H9 (cell line): ENCODE data around the gene UBXN7. TPM values are rescaled to one million over a fixed set of nuclear protein-coding genes. Genes with fewer than 3 reads are reported as not detected.

ENCODE experiments used
- DNase-seq: peaks from one replicate; pipeline ENCODE4 v3.0.0-alpha.2; 2017
- H2AFZ ChIP-seq: one replicate; pipeline ENCODE4 v1.6.1; 2013; ENCODE audit warnings: mild to moderate bottlenecking, low read length, control low read depth, moderate library complexity
- H2AK5ac ChIP-seq: 2 replicates; pipeline ENCODE4 v1.6.1; 2013; ENCODE audit warnings: low read length, control low read depth, mixed read lengths; ENCODE audit not compliant: insufficient read length
- H2BK120ac ChIP-seq: one replicate; pipeline ENCODE4 v1.6.1; 2013; ENCODE audit warnings: low read depth, mild to moderate bottlenecking, low read length, control low read depth, inconsistent platforms; ENCODE audit not compliant: poor library complexity, severe bottlenecking
- H2BK12ac ChIP-seq: 2 replicates; pipeline ENCODE4 v1.6.1; 2013; ENCODE audit warnings: low read length, control low read depth, mixed read lengths, low read depth; ENCODE audit not compliant: insufficient read length
- H2BK15ac ChIP-seq: 2 replicates; pipeline ENCODE4 v1.6.1; 2013; ENCODE audit warnings: low read depth, low read length, control low read depth
- H2BK20ac ChIP-seq: one replicate; pipeline ENCODE4 v1.6.1; 2013; ENCODE audit warnings: low read depth, mild to moderate bottlenecking, low read length, control low read depth, inconsistent platforms; ENCODE audit not compliant: poor library complexity, severe bottlenecking
- H2BK5ac ChIP-seq: 2 replicates; pipeline ENCODE4 v1.6.1; 2013; ENCODE audit warnings: low read length, control low read depth, mixed read lengths; ENCODE audit not compliant: insufficient read length
- H3K14ac ChIP-seq: 2 replicates; pipeline ENCODE4 v1.6.1; 2013; ENCODE audit warnings: low read length, control low read depth; ENCODE audit not compliant: insufficient read depth
- H3K18ac ChIP-seq: 2 replicates; pipeline ENCODE4 v1.6.1; 2013; ENCODE audit warnings: low read depth, mild to moderate bottlenecking, mixed read lengths, low read length, control low read depth; ENCODE audit not compliant: insufficient read length
- H3K23ac ChIP-seq: 2 replicates; pipeline ENCODE4 v1.6.1; 2013; ENCODE audit warnings: low read length, control low read depth, mixed read lengths, low read depth; ENCODE audit not compliant: insufficient read length
- H3K23me2 ChIP-seq: 2 replicates; pipeline ENCODE4 v1.6.1; 2013; ENCODE audit warnings: low read depth, mild to moderate bottlenecking, mixed read lengths, low read length, control low read depth; ENCODE audit not compliant: insufficient read length, poor library complexity, severe bottlenecking
- H3K27ac ChIP-seq: 2 replicates; pipeline ENCODE4 v1.5.1; 2013; ENCODE audit warnings: low read length, control low read depth, mixed read lengths, low read depth; ENCODE audit not compliant: insufficient read length
- H3K27me3 ChIP-seq: 2 replicates; pipeline ENCODE4 v1.6.1; 2013; ENCODE audit warnings: low read length, control low read depth, inconsistent platforms; ENCODE audit not compliant: insufficient read depth
- H3K4ac ChIP-seq: 2 replicates; pipeline ENCODE4 v1.6.1; 2013; ENCODE audit warnings: low read depth, mild to moderate bottlenecking, control low read depth, inconsistent platforms, low read length, moderate library complexity
- H3K4me1 ChIP-seq: 2 replicates; pipeline ENCODE4 v1.6.1; 2013; ENCODE audit warnings: low read length, control low read depth, inconsistent platforms; ENCODE audit not compliant: insufficient read depth
- H3K4me2 ChIP-seq: 2 replicates; pipeline ENCODE4 v1.6.1; 2013; ENCODE audit warnings: low read length, control low read depth, mixed read lengths; ENCODE audit not compliant: insufficient read length, insufficient read depth
- H3K56ac ChIP-seq: 2 replicates; pipeline ENCODE4 v1.6.1; 2013; ENCODE audit warnings: low read depth, mild to moderate bottlenecking, mixed read lengths, low read length, control low read depth; ENCODE audit not compliant: insufficient read length
- H3K79me1 ChIP-seq: 2 replicates; pipeline ENCODE4 v1.6.1; 2013; ENCODE audit warnings: low read depth, mild to moderate bottlenecking, moderate library complexity, low read length, control low read depth, inconsistent platforms; ENCODE audit not compliant: insufficient read depth, poor library complexity, severe bottlenecking
- H3K79me2 ChIP-seq: 2 replicates; pipeline ENCODE4 v1.6.1; 2013; ENCODE audit warnings: low read length, control low read depth, inconsistent platforms; ENCODE audit not compliant: insufficient read depth
- H3K9ac ChIP-seq: 2 replicates; pipeline ENCODE4 v1.6.1; 2013; ENCODE audit warnings: low read length, control low read depth, mixed read lengths; ENCODE audit not compliant: insufficient read length; ENCODE audit errors: extremely low read depth
- H3K9me3 ChIP-seq: one replicate; pipeline ENCODE4 v1.6.1; 2013; ENCODE audit warnings: low read depth, low read length, inconsistent platforms; ENCODE audit not compliant: control insufficient read depth
- H3T11ph ChIP-seq: one replicate; pipeline ENCODE4 v1.6.1; 2013; ENCODE audit warnings: mild to moderate bottlenecking, low read length, control low read depth, inconsistent platforms
- H4K20me1 ChIP-seq: one replicate; pipeline ENCODE4 v1.6.1; 2013; ENCODE audit not compliant: control insufficient read depth, insufficient read length, insufficient read depth
- H4K5ac ChIP-seq: 2 replicates; pipeline ENCODE4 v1.6.1; 2013; ENCODE audit warnings: low read depth, mild to moderate bottlenecking, mixed read lengths, low read length, control low read depth; ENCODE audit not compliant: insufficient read length
- H4K8ac ChIP-seq: replicated peaks from 2 replicates; pipeline ENCODE4 v1.6.1; 2013; ENCODE audit warnings: low read length, control low read depth, mixed read lengths, low read depth; ENCODE audit not compliant: insufficient read length
- H4K91ac ChIP-seq: 2 replicates; pipeline ENCODE4 v1.6.1; 2013; ENCODE audit warnings: low read depth, mild to moderate bottlenecking, moderate library complexity, mixed read lengths, low read length, control low read depth; ENCODE audit not compliant: insufficient read length
- H3K27ac Mint-ChIP-seq, 3 experiments: 2 replicates in 2 of 3; 3 replicates in 1 of 3; pipeline ENCODE4 v1.8.0; 2020 to 2021; ENCODE audit warnings: mixed read lengths in 3 of 3, mild to moderate bottlenecking in 1 of 3, moderate library complexity in 1 of 3
- H3K27me3 Mint-ChIP-seq: 2 replicates; pipeline ENCODE4 v1.8.0; 2021; ENCODE audit warnings: low read depth, mild to moderate bottlenecking, moderate library complexity, mixed read lengths
- H3K36me3 Mint-ChIP-seq, 3 experiments: 2 replicates in 2 of 3; 3 replicates in 1 of 3; pipeline ENCODE4 v1.8.0; 2020 to 2021; ENCODE audit warnings: low read depth in 3 of 3, mixed read lengths in 3 of 3; ENCODE audit not compliant: insufficient read depth in 1 of 3
- H3K4me1 Mint-ChIP-seq, 2 experiments: 2 replicates each; pipeline ENCODE4 v1.8.0; 2020; ENCODE audit warnings: mixed read lengths in 2 of 2
- H3K4me3 Mint-ChIP-seq, 2 experiments: 2 replicates in 1 of 2; 3 replicates in 1 of 2; pipeline ENCODE4 v1.8.0; 2020 to 2021; ENCODE audit warnings: mild to moderate bottlenecking in 2 of 2, mixed read lengths in 2 of 2, moderate library complexity in 1 of 2
- H3K9me3 Mint-ChIP-seq, 2 experiments: 2 replicates in 1 of 2; 3 replicates in 1 of 2; pipeline ENCODE4 v1.8.0; 2020; ENCODE audit warnings: mild to moderate bottlenecking in 2 of 2, mixed read lengths in 2 of 2, moderate library complexity in 1 of 2
- WGBS: extraction: QIAGEN DNeasy Blood & Tissue Kit; methylation state at CpG from one replicate; pipeline ENCODE4 v1.1.7; 2013; ENCODE audit warnings: missing lambda C conversion rate, low lambda C conversion rate, mixed read lengths; ENCODE audit not compliant: insufficient read length; ENCODE audit errors: extremely low coverage; 5-methylcytosine and 5-hydroxymethylcytosine counted together
- total RNA-seq: library from RNA; stranded (reverse); gene quantifications from 2 replicates; pipeline ENCODE4 v1.2.1, GENCODE V29; 2021
- TF ChIP-seq, protein P1 (sequence below): fragments of 200-600 bp; sonication (generic); conservative IDR thresholded peaks from 3 replicates; pipeline ENCODE4 v1.8.0; 2021; ENCODE audit warnings: antibody characterized with exemption, mild to moderate bottlenecking

Gene UBXN7
- total RNA-seq, 1 experiment from 2014 or later: 110 TPM

- no peak overlapping the region for H2BK5ac ChIP-seq
- TF ChIP-seq, protein P1, sequence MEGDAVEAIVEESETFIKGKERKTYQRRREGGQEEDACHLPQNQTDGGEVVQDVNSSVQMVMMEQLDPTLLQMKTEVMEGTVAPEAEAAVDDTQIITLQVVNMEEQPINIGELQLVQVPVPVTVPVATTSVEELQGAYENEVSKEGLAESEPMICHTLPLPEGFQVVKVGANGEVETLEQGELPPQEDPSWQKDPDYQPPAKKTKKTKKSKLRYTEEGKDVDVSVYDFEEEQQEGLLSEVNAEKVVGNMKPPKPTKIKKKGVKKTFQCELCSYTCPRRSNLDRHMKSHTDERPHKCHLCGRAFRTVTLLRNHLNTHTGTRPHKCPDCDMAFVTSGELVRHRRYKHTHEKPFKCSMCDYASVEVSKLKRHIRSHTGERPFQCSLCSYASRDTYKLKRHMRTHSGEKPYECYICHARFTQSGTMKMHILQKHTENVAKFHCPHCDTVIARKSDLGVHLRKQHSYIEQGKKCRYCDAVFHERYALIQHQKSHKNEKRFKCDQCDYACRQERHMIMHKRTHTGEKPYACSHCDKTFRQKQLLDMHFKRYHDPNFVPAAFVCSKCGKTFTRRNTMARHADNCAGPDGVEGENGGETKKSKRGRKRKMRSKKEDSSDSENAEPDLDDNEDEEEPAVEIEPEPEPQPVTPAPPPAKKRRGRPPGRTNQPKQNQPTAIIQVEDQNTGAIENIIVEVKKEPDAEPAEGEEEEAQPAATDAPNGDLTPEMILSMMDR: no peak
- H3K23me2 ChIP-seq: no peaks in the 10 kb centered on the region
- H3K27ac ChIP-seq: no peak overlapping the region
- no peak overlapping the region for H2BK120ac ChIP-seq
- no peak overlapping the region for H3K14ac ChIP-seq
- no peak overlapping the region for H2BK15ac ChIP-seq
- H3K4ac ChIP-seq: no peak overlapping the region
- no peak overlapping the region for H3K56ac ChIP-seq
- no peak overlapping the region for H4K8ac ChIP-seq
- DNase-seq: no peak
- Mint-ChIP-seq H3K9me3 (no peaks in the 10 kb centered on the region), H3K27ac (no peak overlapping the region; a peak in 1 of 7 replicates), H3K4me3 (no peak overlapping the region), H3K4me1 (peaks cover 3 to 7% of the 10 kb centered on the region in 2 experiments; a peak in 3 of 4 replicates), H3K27me3 (no peaks in the 10 kb centered on the region; the same call in 1 of the 2 replicates), H3K36me3 (no peaks in the 10 kb centered on the region)
- H2AFZ ChIP-seq: no peak overlapping the region
- H3K23ac ChIP-seq: no peak overlapping the region
- H3K9ac ChIP-seq: no peak overlapping the region
- no peaks in the 10 kb centered on the region for H3K79me2 ChIP-seq
- H4K5ac ChIP-seq: no peak overlapping the region
- no peaks in the 10 kb centered on the region for H3K4me1 ChIP-seq
- no peaks in the 10 kb centered on the region for H3K27me3 ChIP-seq
- no peak overlapping the region for H2AK5ac ChIP-seq
- H3K18ac ChIP-seq: no peak overlapping the region
- no peaks in the 10 kb centered on the region for H3K79me1 ChIP-seq
- no peak overlapping the region for H4K91ac ChIP-seq
- H3K4me2 ChIP-seq: no peak overlapping the region
- no peak overlapping the region for H2BK12ac ChIP-seq
- H3K9me3 ChIP-seq: no peaks in the 10 kb centered on the region
- H4K20me1 ChIP-seq: no peaks in the 10 kb centered on the region
- no peak overlapping the region for H2BK20ac ChIP-seq
- no CpG with 5 or more reads among the region's 17 CpGs for WGBS
- no peak overlapping the region for H3T11ph ChIP-seq
Measured at GRCh38 chr3:196336319-196337145, 95.7 kb downstream of the UBXN7 start.
